Measurements from ENCODE around the gene EBPL. TPM values are rescaled to one million over a fixed set of nuclear protein-coding genes. Genes with fewer than 3 reads are reported as not detected.

EBPL gene
- total RNA-seq, 4 donors from 2014 or later = 47.0 to 99.4 (median 79.7) TPM

- Histone ChIP-seq H3K36me3 (no peaks in the 10 kb centered on the region), H3K27ac (peak overlapping the region in 1 of 2 donors; percentile 16), H3K4me3 (no peak overlapping the region), H3K27me3 (no peaks in the 10 kb centered on the region), H3K9me3 (no peaks in the 10 kb centered on the region), H3K4me1 (no peaks in the 10 kb centered on the region)
- TF ChIP-seq POLR2A (IDR thresholded peaks at IDR 0.05) (no peak), CTCF (IDR thresholded peaks at IDR 0.05) (no peak)
- intact Hi-C loops (cut with DNase I; ENCODE audit: low total_unique reads) = loop anchor here (5.0 kb wide), 1 partner anchor 176 kb away; no protein-coding TSS in a partner anchor
- no peak for DNase-seq
Measured at GRCh38 chr13:49670828-49671227, 20.5 kb downstream of the EBPL start.

GRCh38 chr13:49669735-49670309, 21.5 kb downstream of the EBPL start:
- Histone ChIP-seq H3K4me3 (no peak overlapping the region), H3K27ac (no peak overlapping the region), H3K27me3 (no peaks in the 10 kb centered on the region), H3K4me1 (no peaks in the 10 kb centered on the region), H3K9me3 (no peaks in the 10 kb centered on the region), H3K36me3 (no peaks in the 10 kb centered on the region)
- peak in 1 of 2 donors; percentile 56 for DNase-seq
- peak; percentile 67 to 76 (median 71) for TF ChIP-seq CTCF (IDR thresholded peaks at IDR 0.05)
- TF ChIP-seq POLR2A (IDR thresholded peaks at IDR 0.05) = no peak
- intact Hi-C loops (cut with DNase I; ENCODE audit: low total_unique reads) = loop anchor here (5.0 kb wide), 1 partner anchor 177 kb away; no protein-coding TSS in a partner anchor

GRCh38 chr13:49667773-49668172, 23.5 kb downstream of the EBPL start:
- Histone ChIP-seq H3K27ac (no peak overlapping the region), H3K27me3 (no peaks in the 10 kb centered on the region), H3K36me3 (no peaks in the 10 kb centered on the region), H3K9me3 (no peaks in the 10 kb centered on the region), H3K4me1 (no peaks in the 10 kb centered on the region), H3K4me3 (no peak overlapping the region)
- intact Hi-C loops (cut with DNase I; ENCODE audit: low total_unique reads) = no loop called here
- no peak for DNase-seq
- TF ChIP-seq CTCF (IDR thresholded peaks at IDR 0.05) = no peak
- no peak for TF ChIP-seq POLR2A (IDR thresholded peaks at IDR 0.05)

- no peak for DNase-seq
- intact Hi-C loops (cut with DNase I; ENCODE audit: low total_unique reads) = no loop called here
Measured at GRCh38 chr13:49664606-49665005, 26.7 kb downstream of the EBPL start.

More at GRCh38 chr13:49664606-49665005, 26.7 kb downstream of the EBPL start:
- H3K9me3 ChIP-seq = no peaks in the 10 kb centered on the region
- no peak for TF ChIP-seq CTCF (IDR thresholded peaks at IDR 0.05)
- TF ChIP-seq POLR2A (IDR thresholded peaks at IDR 0.05) = no peak
- H3K4me3 ChIP-seq = no peak overlapping the region
- H3K27ac ChIP-seq = no peak overlapping the region
- no peaks in the 10 kb centered on the region for H3K4me1 ChIP-seq
- H3K27me3 ChIP-seq = no peaks in the 10 kb centered on the region
- no peaks in the 10 kb centered on the region for H3K36me3 ChIP-seq
